Choroid plexus epithelial cell (primary cell): ENCODE data around the gene GPR107.

Experiments
- DNase-seq: peaks from one replicate; pipeline ENCODE4 v3.0.0-alpha.2; 2010; ENCODE audit warnings: low read depth
- H3K4me3 ChIP-seq: 2 replicates; pipeline ENCODE4 v1.5.1; 2011; ENCODE audit warnings: low read depth, mild to moderate bottlenecking, control low read depth, low read length, moderate library complexity
- TF ChIP-seq, protein P1 (sequence below): conservative IDR thresholded peaks from 2 replicates; pipeline ENCODE4 v1.5.1; 2011; ENCODE audit warnings: low read depth, mild to moderate bottlenecking, control low read depth, inconsistent platforms, low read length, moderate library complexity

GPR107 gene

DNA sequence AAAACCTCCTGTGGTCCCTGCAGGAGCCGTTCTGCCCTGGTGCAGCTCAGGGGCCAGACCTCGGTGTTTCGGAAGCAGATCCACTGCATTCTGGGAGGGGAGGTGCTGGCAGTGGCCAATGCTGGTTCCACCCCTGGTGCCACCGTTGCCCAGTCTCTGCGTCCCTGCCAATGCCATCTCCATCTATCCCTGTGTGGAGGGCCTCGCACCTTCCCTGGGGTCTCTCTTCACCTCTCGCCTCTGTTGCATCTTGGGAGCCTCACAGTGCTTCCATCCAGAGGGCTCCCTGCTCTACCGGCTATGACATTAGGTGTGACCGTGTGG, 133.8 kb downstream of the GPR107 start:
- H3K4me3 ChIP-seq = no peak overlapping the region
- no peak for DNase-seq
- TF ChIP-seq, protein P1, sequence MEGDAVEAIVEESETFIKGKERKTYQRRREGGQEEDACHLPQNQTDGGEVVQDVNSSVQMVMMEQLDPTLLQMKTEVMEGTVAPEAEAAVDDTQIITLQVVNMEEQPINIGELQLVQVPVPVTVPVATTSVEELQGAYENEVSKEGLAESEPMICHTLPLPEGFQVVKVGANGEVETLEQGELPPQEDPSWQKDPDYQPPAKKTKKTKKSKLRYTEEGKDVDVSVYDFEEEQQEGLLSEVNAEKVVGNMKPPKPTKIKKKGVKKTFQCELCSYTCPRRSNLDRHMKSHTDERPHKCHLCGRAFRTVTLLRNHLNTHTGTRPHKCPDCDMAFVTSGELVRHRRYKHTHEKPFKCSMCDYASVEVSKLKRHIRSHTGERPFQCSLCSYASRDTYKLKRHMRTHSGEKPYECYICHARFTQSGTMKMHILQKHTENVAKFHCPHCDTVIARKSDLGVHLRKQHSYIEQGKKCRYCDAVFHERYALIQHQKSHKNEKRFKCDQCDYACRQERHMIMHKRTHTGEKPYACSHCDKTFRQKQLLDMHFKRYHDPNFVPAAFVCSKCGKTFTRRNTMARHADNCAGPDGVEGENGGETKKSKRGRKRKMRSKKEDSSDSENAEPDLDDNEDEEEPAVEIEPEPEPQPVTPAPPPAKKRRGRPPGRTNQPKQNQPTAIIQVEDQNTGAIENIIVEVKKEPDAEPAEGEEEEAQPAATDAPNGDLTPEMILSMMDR = no peak

DNA sequence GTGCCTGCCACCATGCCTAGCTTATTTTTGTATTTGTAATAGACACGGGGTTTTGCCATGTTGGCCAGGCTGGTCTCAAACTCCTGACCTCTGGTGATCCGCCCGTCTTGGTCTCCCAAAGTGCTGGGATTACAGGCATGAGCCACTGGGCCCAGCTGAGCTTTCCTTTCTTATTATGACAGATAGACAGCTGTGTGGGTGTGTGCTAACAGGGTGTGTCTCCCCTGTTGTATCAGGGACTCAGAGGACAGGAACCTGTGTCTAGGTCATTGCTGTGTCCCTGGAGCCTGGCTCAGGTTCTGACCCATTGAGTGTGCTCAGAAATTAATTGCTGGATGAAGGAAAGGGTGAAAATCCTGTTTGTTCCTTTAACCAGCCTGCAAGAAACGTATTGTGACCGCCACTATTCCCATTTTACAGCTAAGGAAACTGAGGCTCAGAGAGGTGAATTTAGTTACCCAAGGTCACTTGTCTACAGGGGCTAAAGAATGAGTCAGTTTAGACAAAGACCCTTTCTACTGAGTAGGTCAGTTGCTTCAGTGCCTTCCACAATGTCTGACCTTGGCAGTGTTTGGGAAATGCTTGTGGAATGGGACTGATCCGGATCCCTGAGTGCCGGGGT, 135.3 kb downstream of the GPR107 start:
- TF ChIP-seq, protein P1 = no peak
- no peak overlapping the region for H3K4me3 ChIP-seq
- no peak for DNase-seq
